CD4-positive, alpha-beta T cell treated with Interleukin-6 at 100 ng/mL for 8 hours (primary cell): ENCODE measurements around the gene YKT6.

Experiments
- DNase-seq: peaks from one replicate; pipeline ENCODE4 v3.0.0-alpha.2; 2020; ENCODE audit warnings: mixed read lengths, low spot score

YKT6 gene

DNA sequence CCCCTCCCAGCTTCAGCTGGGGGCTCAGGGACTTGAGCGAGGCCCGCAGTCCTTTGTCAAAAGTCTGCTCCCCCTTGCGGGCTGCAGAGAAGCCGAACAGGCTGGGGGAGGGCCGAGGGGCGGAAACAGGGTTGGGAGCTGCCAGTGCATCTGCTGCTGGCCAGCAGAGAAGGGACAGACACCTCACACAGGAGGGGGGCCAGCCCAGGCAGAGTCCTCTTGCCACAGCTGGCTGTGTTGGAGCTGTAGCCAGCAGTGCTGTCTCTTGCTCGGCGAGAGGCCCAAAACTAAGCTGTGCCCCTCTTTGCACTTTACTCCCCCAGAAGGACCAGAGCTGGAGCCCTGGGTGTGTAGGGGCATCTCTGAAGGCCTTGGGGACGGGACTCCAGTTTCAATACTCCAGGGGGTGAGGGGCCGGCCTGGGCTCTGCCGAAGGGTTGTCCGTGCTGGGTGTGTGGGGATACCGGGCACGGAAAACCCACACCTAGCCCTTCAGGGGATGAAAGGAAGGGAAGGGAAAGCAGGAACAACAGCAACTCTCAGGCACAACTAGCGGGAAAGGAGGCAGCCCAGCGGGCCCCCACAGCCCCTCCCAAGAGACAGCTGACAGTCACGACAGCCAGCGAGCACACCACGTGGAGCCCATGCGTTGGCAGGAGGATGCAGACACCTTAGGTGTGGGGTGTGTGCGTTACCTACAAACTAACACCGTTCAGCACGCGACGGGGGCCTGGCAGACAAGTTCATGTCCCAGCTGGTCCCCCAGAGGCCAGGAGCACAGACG is 17.8 kb downstream of the YKT6 start:
- no peak for DNase-seq

DNA sequence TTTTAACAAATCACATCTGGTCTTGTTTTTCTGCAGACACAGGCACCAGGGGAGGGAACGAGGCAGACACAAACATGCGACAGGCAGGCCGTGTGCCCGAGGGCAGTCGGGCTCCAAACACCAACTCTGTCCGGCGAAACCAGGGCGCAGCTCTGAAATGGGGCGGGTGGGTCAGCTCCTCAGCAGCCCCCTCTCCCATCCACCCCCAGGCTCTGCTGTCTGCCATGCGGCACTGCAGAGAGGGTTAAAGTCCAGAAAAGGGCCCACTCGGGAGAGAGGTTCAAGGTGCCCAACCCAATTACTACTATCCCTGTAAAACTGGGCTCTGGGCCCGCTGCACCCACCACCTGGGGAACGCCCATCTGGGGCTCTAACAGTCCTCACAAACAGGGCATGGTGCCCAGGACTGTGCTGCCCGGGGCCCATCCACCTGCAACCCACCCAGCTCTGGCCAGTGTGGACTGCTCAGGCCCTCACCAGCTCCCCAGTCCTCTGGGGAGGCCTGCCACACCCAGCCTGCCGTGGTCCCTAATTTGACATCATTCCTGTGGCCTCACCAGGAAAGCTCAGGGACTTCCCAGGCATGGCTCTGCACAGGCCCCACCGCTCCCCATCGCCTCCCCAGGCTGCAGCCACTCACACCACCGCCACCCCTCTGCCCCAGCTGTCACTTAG is 18.7 kb downstream of the YKT6 start:
- no peak for DNase-seq

DNA sequence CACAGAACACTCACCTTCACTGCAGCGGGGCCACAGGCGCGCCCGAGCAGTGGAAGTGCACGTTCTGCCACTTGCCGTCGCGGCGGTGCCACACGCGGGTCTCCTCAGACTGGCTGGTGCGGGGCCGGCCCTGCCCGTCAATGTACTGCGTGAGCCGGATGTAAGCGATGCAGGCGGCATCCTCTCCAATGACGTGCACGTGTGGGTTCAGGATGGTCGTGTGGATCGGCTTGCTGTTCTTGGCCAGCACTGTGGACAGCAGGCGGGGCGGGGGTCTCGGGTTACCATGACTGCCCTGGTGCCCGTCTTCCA is 19.2 kb downstream of the YKT6 start:
- no peak for DNase-seq

DNA sequence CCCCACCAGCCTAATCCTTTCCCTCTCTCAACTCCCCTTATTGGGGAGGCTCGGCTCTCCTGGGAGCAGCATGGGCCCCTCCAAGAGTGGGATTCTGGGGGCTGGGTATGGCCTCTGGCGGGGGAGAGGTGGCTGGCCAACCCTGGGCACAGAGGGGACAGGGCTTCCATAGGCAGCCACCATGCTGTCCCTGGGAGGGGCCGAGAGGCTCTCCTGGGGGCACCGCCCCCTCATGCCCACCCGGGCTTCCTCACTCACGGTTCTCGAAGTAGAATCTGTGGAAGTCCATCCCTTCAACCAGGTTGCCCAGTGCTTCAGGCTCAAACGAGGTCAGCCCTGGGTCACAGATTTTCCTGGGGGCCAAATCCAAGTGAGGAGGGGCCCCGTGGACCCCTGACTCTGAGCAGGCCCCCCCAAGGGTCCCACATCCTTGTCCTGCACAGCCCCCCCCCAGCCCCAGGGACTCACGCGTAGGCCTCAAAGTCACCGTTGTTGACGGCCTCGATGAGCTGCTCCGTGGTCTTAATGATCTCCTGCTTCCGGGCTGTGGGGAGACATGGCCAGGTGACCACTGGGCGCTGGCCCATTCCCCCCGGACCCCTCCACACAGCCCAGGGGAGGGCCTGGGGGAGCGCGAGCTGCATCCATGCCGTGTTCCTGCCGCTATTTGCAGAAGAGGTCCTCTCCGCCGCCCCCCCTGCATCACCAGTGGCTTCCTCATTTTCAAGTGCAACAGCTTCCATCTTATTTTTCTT is 19.8 kb downstream of the YKT6 start:
- DNase-seq: no peak

DNA sequence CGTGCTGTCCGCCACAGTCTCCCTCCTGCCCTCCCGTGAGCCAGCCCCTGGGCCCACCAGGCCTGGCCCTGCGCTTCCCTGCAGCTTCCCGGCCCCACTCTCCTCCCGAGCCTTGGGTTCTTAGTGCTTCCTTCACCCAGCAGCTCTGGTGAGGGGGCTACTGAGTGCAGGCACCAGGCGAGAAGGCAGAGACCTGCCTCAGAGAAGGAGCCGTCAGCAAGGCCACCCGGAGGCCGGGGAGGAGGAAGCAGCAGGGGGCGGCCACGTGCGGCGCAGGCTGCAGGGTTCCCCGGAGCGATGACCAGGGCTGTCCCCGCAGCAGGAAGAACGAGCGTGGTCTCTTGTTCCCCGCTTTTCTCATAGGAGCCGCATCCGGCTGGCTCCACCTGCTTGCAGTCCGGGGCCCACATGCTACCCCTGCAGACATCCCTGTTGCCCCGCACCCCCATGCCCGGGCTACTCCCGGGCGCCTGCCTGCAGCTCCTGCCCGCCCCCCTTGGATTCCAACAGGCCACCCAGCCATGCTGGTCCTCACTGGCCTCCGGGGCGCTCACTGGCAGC is 20.5 kb downstream of the YKT6 start:
- no peak for DNase-seq

DNA sequence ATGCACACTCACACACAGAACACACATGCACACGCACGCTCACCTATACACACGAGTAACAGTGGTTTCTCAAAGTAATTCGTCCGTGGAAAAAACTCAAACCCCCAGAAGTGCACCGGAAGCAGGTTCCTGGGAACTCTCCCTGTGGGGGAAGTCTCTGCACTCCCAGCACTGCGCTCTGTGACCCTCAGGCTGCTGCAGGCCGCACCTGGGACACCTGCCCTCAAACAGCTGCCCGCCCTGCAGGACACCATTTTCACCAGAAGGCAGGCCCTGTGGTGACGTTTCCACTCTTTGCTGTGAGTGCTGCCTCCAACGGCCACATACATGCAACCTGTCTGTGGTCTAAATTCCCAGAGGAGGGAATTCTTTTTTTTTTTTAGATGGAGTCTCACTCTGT is 21.3 kb downstream of the YKT6 start:
- no peak for DNase-seq

DNA sequence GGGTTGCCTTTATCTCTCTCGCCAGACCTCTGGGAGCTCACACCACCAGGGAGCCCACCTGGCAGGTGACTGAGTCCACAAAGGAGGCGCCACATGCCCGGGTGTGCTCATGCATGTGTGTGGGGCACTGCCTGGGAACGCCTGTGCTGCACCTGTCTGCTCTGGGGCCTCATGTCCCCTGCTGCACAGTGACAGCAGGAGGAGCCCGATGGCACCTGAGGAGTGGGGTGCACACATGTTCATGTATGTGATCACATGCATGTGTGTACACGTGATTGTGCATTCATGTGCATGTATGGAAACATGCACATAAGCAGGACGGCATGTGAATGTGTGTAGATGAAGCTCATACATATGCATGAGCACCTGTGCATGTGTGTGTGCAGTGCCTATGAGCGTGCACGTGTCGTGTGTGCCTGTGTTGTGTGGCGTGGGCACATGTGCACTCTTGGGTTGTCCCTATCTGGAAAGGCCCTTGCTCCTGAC is 22.0 kb downstream of the YKT6 start:
- DNase-seq: no peak

DNA sequence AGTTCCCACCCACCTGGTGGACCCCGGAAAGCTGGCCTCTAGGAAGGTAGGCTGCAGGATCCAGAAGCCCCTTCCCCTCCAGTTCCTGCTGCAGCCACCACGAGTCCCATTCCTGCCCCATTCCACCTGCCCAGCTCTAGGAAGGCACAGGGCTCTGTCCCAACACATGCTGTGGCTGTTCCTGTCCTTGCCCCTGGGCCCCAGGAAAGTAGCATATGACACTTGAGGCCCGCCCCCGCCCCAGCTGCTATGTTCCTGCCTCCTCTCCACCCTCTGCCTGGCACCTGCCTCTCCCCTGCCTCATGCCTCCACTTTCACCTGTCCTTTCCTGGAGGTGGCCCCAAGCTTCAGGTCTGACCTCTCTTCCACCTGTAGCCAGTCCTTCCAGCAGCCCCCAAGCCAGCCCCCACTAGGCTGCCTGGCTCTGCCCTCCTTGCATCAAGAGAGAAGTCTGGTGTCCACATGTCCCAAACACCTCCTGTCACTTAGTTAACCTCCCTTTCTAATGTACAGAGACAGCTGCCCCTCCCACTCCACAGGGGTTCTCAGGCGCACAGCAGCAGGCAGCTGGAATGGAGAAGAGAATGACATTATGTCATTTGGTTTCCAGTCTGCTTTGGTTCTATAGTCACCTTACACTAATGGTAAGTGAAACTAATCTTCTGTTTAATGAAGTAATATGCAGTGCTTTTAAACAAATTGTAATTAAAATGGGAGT is 22.7 kb downstream of the YKT6 start:
- DNase-seq: no peak

DNA sequence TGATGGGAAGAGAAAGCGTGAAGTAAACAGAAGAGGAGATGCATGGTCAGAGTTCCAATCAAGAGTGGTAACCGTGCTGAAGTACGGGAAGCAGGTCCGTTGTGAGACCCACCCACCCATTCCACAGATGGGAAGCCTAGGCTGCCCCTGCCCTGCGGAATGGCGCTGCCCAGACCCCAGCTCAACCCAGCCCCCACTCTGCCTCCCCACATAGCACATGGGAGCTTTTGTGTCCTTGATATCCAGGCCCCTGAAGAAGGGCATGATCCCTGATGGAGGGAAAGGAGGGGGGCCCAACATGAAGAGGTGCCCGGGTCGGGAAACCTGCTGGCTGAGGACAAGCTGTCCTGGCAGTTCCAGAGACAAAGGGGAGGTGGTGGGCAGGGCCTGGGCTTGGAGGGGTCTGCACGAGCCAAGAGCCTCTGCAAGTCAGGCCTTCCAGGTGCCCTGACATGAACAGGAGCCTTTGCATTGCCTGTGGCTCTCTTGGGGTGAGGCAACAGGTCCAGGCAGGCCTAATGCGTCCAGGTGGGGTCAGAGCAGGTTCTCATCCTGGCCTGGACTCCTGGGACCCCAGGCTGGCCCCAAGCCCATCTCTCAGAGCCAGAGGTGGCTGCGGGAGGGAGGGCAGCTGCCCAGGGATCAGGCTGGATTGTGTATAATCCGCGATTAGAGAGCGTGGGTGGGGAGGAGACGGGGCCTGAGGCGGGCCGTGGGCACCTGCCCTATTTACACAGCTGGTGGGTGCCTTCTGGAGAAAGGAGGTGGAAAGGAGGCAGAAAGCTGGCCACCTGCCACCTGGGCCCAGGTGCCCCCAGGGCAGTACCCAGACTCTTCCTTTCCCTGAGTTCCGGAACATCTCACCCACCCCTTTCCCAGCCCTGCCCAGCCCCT is 23.5 kb downstream of the YKT6 start:
- no peak for DNase-seq

DNA sequence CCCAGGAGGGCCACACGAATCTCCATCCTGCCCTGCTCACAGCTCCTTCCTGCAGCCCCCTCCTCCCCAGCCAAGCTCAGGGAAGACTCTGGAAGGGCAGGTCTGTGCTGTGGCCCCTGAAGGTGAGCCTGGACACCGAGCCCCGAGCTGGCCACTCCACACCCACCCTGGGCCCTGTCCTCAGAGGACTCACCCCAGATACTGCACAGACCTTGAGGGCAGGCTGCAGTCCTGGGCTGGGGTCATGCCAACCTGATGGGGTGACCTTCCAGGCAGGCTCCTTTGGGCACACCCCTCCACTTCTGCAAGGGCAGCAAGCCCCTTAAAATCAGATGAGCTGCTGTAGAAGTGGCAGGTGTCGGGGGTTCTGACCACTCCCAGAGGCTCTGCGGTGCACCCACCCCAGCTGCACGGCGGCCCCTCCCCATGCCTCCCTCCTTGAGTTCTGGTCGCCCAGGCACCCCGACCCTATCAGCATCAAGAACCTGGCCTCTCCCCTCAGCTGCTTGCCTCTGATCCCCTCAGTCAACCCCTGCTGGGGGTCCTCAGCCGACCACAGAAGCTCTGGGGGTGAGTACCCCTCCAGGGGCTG is 24.3 kb downstream of the YKT6 start:
- no peak for DNase-seq

DNA sequence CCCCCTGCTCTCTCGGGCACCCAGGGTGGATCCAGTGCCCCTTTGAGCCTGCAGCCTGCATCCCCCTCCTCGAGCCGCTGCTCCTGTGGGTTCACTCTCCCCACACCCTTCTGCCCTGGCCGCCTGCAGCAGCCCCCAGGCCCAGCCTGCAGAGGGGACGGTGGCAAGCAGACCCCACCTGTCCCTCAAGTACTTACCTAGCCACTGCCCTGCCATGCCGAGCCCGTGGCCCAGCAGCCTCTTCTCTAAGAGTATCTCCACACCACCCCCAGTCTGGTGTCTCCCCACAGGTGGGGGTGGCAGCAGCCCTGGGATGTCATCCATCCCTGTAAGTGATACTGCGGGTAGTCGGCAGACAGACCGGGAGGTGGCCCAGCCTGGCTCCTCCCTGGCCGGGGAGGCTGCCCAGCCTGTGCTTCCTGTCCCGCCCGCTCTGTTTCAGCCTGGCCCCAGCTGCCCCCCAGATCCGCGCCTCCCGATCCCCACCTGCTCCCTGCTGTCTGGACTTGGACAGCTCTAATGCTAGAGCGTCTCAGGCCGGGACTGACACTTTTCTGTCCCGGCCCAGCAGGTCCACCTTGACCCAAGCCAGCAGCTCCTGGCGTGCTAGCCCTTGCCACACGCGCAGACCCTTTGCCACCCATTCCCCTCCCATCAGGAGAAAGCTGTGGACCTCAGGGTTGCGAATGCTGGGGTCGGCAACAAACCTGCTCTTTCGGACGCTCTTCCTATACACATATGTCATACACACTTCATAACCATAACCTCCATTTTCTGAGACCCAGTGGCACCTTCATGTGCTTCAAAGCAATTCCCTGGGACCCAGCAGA is 25.0 kb downstream of the YKT6 start:
- no peak for DNase-seq

DNA sequence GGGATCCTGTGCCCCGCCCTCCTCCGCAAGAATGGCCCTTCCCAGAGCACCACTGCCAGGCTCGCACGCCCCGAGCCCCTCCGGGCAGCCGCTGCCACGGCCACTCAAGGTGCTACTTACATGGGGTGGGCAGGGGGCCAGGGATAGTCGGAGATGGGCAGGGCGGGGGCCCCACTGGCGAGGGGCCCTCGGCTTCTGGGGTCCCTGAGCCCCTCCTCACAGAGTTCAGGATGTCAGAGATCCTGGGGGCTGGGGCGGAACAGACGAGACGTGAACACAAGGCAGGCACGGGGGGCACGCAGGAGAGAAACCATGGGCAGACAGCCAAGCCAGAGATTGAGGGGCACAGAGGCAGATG is 25.6 kb downstream of the YKT6 start:
- DNase-seq: no peak

DNA sequence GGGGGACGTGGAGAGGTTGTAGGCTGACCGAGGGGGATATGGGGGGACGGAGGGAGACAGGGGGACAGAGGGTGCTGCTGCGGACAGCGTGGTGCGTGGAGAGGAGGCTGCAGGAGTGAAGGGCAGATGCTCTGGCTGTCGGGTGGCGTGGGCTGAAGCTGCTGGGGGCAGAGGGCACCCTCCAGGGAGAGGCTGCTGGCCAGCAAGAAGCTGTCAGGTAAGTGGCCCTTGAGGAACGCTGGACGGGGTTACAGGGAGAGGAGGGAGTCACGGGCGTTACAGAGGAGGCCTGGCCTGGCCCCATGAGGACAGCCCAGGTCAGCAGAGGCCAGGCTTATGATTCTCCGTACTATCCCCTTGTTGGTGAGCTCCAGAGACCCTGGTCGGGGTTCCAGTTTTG is 27.1 kb downstream of the YKT6 start:
- DNase-seq: no peak

DNA sequence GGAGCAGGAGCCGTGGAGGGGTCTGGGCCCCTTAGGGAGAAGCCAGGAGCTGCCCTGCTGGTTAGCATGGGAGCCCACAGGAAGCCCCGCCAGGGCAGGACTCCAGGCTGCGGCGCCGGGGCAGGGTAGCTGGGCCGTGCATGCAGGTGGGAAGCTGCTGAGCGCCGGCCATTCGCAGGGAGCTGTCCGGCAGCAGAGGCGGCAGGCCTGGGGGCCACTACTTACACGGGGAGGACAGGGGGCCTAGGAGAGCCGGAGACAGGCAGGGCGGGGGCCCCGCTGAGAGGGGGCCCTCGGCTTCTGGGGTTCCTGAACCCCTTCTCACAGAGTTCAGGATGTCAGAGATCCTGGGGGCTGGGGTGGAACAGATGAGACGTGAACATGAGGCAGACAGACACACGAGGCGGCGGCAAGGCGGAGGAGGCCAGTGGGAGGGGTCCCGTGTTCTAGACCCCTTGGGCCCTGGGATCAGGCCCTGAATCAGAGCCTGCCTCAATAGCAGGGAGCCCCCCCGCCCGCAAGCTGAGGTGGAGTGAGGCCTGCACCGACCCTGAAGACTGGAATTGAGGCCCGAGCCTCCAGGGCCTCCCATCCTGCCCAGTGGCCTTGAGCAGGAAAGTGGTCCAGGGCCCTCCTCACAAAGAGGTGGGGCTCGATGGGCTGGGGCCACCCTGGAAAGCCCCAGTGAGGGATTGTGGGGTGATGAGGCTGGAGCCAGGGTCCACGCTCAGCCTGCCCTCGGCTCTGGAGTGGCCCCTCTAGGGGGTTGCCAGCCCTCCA is 28.0 kb downstream of the YKT6 start:
- DNase-seq: no peak

DNA sequence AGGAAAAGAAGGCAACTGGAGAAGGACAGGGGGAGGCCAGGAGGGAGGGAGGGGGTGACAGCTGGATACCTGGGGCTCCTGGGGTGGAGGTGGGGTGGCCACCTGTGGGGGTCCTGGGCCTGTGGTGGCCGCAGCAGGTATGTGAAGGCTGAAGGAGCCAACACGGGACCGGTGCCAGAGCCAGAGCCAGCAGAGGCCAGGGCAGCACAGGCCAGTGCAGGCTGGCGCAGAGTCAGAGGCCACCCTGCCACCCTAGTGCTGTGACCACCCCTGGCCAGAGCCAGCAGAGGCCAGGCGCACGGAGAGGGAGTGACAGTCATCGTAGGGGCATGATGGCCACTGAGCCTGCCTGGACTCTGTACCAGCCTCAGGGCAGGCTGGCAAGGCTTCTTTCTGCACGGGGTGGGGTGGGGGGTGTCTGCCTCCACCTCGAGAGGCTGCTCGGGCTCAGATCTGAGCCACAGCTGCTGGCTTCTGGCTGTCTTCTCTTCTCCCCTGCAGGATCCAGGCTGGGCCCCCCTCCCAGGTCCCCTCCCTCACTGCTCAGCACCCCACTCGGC is 28.8 kb downstream of the YKT6 start:
- no peak for DNase-seq

DNA sequence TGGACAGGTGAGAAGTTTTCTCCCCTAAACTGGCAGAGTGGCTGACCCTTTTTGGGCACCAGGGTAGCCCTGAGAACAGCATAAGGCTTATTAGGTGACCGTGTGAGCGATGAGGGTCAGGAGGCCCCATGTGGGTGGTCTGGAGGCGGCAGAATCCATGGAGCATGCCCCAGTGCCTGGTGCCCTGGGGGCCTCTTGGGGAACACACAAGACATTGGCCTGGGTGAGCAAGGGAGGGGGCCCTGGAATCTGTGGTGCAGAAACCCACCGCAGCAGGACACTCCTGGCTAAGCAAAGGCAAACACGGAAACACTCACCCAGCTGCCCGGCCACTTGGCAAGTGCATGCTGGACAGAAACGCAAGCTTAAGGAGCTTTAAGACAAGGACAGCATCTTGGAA is 29.5 kb downstream of the YKT6 start:
- no peak for DNase-seq

DNA sequence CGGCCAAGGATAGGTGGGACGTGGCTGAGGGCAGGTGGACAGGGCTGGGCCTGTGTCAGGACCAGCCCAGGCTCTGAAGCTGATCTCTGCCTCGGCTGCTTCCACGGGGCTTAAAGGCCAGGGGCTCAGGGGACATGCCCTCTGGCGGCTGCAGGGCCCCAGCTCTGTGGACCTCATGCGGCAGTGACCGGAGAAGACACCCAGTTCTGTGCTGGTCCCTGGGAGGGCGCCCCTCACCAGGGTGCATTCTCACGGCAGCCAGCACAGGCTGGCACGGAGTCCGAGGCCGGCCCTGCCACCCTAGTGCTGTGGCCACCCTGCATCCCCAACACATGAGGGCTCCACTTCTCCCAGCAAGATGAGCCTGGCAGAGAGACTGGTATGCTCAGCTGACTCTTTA is 30.3 kb downstream of the YKT6 start:
- DNase-seq: no peak

DNA sequence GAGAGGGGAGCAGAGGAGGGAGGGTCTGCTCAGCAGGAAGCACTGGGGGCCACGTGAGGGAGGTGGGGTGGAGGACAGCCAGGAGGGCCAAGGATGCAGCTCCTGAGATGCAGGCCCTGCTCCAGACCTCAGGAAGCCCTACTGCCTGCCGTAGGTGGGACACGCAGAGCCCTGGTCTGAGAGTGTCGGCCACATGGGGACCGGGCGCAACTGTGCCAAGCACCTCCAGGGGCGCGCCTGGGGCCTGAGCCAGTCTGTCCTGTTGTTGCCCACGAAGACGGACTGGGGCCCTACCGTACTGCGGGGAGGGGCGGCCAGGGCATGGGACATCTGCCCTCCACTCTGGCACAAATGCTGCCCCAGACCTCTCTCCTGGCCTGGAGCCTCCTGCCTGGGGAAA is 31.6 kb downstream of the YKT6 start:
- DNase-seq: no peak
